ENCODE data around the gene ZFY.
"Not testable (repeated sequence)": the region's sequence is repeated elsewhere in the genome, so short reads cannot be mapped to it uniquely, and the experiment has no call there.

Gene ZFY

GRCh38 chrY:2979283-2979682, 44.1 kb downstream of the ZFY start:
- DNase-seq: no peak

GRCh38 chrY:2984491-2984890, 49.3 kb downstream of the ZFY start:
- no peak for DNase-seq

GRCh38 chrY:2987178-2987577, 52.0 kb downstream of the ZFY start:
- not testable (repeated sequence) for DNase-seq

GRCh38 chrY:2997369-2997768, 62.2 kb downstream of the ZFY start:
- DNase-seq: not testable (repeated sequence)

GRCh38 chrY:3002190-3002589, 67.0 kb downstream of the ZFY start:
- DNase-seq: no peak

- DNase-seq: peak; percentile 7
Measured at GRCh38 chrY:3002680-3003515, 67.7 kb downstream of the ZFY start.

- no peak for DNase-seq
Measured at GRCh38 chrY:3003516-3003830, 68.3 kb downstream of the ZFY start.

GRCh38 chrY:3003846-3004245, 68.7 kb downstream of the ZFY start:
- DNase-seq: no peak

GRCh38 chrY:3006031-3006430, 70.8 kb downstream of the ZFY start:
- DNase-seq: not testable (repeated sequence)

- no peak for DNase-seq
Measured at GRCh38 chrY:3007967-3008366, 72.8 kb downstream of the ZFY start.

- DNase-seq: no peak
Measured at GRCh38 chrY:3012226-3012625, 77.0 kb downstream of the ZFY start.

GRCh38 chrY:3016594-3016993, 81.4 kb downstream of the ZFY start:
- no peak for DNase-seq

GRCh38 chrY:3018546-3018945, 83.4 kb downstream of the ZFY start:
- DNase-seq: no peak

- DNase-seq: no peak
Measured at GRCh38 chrY:3019584-3019983, 84.4 kb downstream of the ZFY start.

- no peak for DNase-seq
Measured at GRCh38 chrY:3021176-3021575, 86.0 kb downstream of the ZFY start.

- DNase-seq: no peak
Measured at GRCh38 chrY:3023606-3024005, 88.4 kb downstream of the ZFY start.

GRCh38 chrY:3025357-3025756, 90.2 kb downstream of the ZFY start:
- no peak for DNase-seq

Data from activated CD4-positive, alpha-beta T cell treated with anti-CD3 and anti-CD28 coated beads for 1 hour (primary cell).